ENCODE results near the gene LARP1. TPM values are rescaled to one million over a fixed set of nuclear protein-coding genes. Genes with fewer than 3 reads are reported as not detected.
A peak's percentile ranks its signal among the peaks of the same experiment; 100 is the strongest.

Gene LARP1
- total and polyA plus RNA-seq, 9 of the 15 experiments (the other 6 are each of a cell fraction or from before 2014, with no cell fraction given), result 22.6 to 300 (median 92.0) TPM

- no peak for TF ChIP-seq ZNF407 (IDR thresholded peaks at IDR 0.05; ENCODE audit: low read depth)
- TF ChIP-seq ZNF277 (CRISPR knock-in tag; IDR thresholded peaks at IDR 0.05; ENCODE audit: borderline replicate concordance), result no peak
- TF ChIP-seq, protein P1, sequence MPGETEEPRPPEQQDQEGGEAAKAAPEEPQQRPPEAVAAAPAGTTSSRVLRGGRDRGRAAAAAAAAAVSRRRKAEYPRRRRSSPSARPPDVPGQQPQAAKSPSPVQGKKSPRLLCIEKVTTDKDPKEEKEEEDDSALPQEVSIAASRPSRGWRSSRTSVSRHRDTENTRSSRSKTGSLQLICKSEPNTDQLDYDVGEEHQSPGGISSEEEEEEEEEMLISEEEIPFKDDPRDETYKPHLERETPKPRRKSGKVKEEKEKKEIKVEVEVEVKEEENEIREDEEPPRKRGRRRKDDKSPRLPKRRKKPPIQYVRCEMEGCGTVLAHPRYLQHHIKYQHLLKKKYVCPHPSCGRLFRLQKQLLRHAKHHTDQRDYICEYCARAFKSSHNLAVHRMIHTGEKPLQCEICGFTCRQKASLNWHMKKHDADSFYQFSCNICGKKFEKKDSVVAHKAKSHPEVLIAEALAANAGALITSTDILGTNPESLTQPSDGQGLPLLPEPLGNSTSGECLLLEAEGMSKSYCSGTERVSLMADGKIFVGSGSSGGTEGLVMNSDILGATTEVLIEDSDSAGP (CRISPR knock-in tag; IDR thresholded peaks at IDR 0.05), result no peak
- TF ChIP-seq CBX8 (IDR thresholded peaks at IDR 0.05; ENCODE audit: borderline replicate concordance, extremely low read depth, low read depth, low read length, poor library complexity, severe bottlenecking), result no peak
- TF ChIP-seq HNRNPK (IDR thresholded peaks at IDR 0.05; ENCODE audit: low read depth, low read length, poor library complexity, severe bottlenecking), result no peak
- no peak for TF ChIP-seq ZNF584 (CRISPR knock-in tag; IDR thresholded peaks at IDR 0.05; ENCODE audit: low read depth)
- no peak for TF ChIP-seq SAFB (IDR thresholded peaks at IDR 0.05; ENCODE audit: borderline replicate concordance, low read depth, low read length)
- no peak for TF ChIP-seq ZNF143 (CRISPR knock-in tag; IDR thresholded peaks at IDR 0.05)
- TF ChIP-seq POLR2G (IDR thresholded peaks at IDR 0.05; ENCODE audit: low read depth, low read length), result no peak
- no peak for TF ChIP-seq JUN (IDR thresholded peaks at IDR 0.05; ENCODE audit: borderline replicate concordance, low read depth, low read length)
- TF ChIP-seq JUN (CRISPR knock-in tag; IDR thresholded peaks at IDR 0.05; ENCODE audit: borderline replicate concordance), result 0 out of 2 replicates have a peak, but pooled peaks have one; percentile 30
- TF ChIP-seq, protein P2, sequence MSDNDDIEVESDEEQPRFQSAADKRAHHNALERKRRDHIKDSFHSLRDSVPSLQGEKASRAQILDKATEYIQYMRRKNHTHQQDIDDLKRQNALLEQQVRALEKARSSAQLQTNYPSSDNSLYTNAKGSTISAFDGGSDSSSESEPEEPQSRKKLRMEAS (CRISPR knock-in tag; IDR thresholded peaks at IDR 0.05), result peak; percentile 39; the same call in 1 of the 2 replicates
- TF ChIP-seq POLR2B (IDR thresholded peaks at IDR 0.05; ENCODE audit: low read depth, partially characterized antibody), result no peak
Measured at GRCh38 chr5:154850255-154851062, 95.3 kb downstream of the LARP1 start, which contains the start of gene FAXDC2 (continued).
